GM23338 (cell line): ENCODE measurements around the gene IDUA. TPM values are rescaled to one million over a fixed set of nuclear protein-coding genes. Genes with fewer than 3 reads are reported as not detected.

Source experiments
- ATAC-seq: fragments of 200-7000 bp; cut with Tn5 transposase; 3 replicates; pipeline ENCODE4 v1.9.1; 2020
- DNase-seq: peaks from one replicate; pipeline ENCODE4 v3.0.0-alpha.2; 2015; ENCODE audit warnings: low spot score
- H2AFZ ChIP-seq: fragments of 200-600 bp; sonication (generic); 2 replicates; pipeline ENCODE4 v1.8.0; 2016; ENCODE audit warnings: antibody characterized with exemption, mild to moderate bottlenecking, moderate library complexity
- H3F3A ChIP-seq: fragments of 200-600 bp; sonication (generic); replicated peaks from 2 replicates; pipeline ENCODE4 v1.8.0; 2017; ENCODE audit warnings: antibody characterized with exemption, mixed run types, low read depth
- H3K27ac ChIP-seq: fragments of 200-600 bp; sonication (generic); 2 replicates; pipeline ENCODE4 v1.6.1; 2016; ENCODE audit warnings: low read depth
- H3K27me3 ChIP-seq: fragments of 200-600 bp; sonication (generic); 2 replicates; pipeline ENCODE4 v1.8.0; 2016; ENCODE audit warnings: mild to moderate bottlenecking, mixed run types, moderate library complexity; ENCODE audit not compliant: insufficient read depth
- H3K36me3 ChIP-seq: fragments of 200-600 bp; sonication (generic); 2 replicates; pipeline ENCODE4 v1.8.0; 2016; ENCODE audit warnings: mild to moderate bottlenecking; ENCODE audit not compliant: insufficient read depth
- H3K4me1 ChIP-seq: fragments of 200-600 bp; sonication (generic); 2 replicates; pipeline ENCODE4 v1.8.0; 2016; ENCODE audit warnings: mild to moderate bottlenecking, moderate library complexity; ENCODE audit not compliant: insufficient read depth
- H3K4me2 ChIP-seq: fragments of 200-600 bp; sonication (generic); 2 replicates; pipeline ENCODE4 v1.7.1; 2017; ENCODE audit warnings: mixed run types
- H3K4me3 ChIP-seq: fragments of 200-600 bp; sonication (generic); 2 replicates; pipeline ENCODE4 v1.6.1; 2016; ENCODE audit warnings: mixed run types
- H3K79me2 ChIP-seq: fragments of 200-600 bp; sonication (generic); replicated peaks from 2 replicates; pipeline ENCODE4 v1.8.0; 2017; ENCODE audit warnings: mild to moderate bottlenecking; ENCODE audit not compliant: insufficient read depth
- H3K9me2 ChIP-seq: fragments of 200-600 bp; sonication (generic); 2 replicates; pipeline ENCODE4 v1.8.0; 2017; ENCODE audit not compliant: insufficient read depth
- H4K20me1 ChIP-seq: fragments of 200-600 bp; sonication (generic); replicated peaks from 2 replicates; pipeline ENCODE4 v1.8.0; 2017; ENCODE audit warnings: mild to moderate bottlenecking; ENCODE audit not compliant: insufficient read depth
- H3K27ac Mint-ChIP-seq: 2 replicates; pipeline ENCODE4 v1.8.0; 2020; ENCODE audit warnings: inconsistent platforms, mild to moderate bottlenecking, moderate library complexity, mixed read lengths
- H3K27me3 Mint-ChIP-seq: 3 replicates; pipeline ENCODE4 v1.8.0; 2022; ENCODE audit warnings: low read depth, mild to moderate bottlenecking, moderate library complexity, mixed read lengths, inconsistent platforms; ENCODE audit not compliant: insufficient read depth, poor library complexity
- H3K36me3 Mint-ChIP-seq: 3 replicates; pipeline ENCODE4 v1.8.0; 2021; ENCODE audit warnings: low read depth, mild to moderate bottlenecking, inconsistent platforms, moderate library complexity, mixed read lengths
- H3K4me1 Mint-ChIP-seq: 3 replicates; pipeline ENCODE4 v1.8.0; 2020; ENCODE audit warnings: mild to moderate bottlenecking, inconsistent platforms, mixed read lengths
- H3K4me3 Mint-ChIP-seq: 3 replicates; pipeline ENCODE4 v1.8.0; 2021; ENCODE audit warnings: moderate library complexity, mild to moderate bottlenecking, inconsistent platforms, mixed read lengths
- H3K9me3 Mint-ChIP-seq: 3 replicates; pipeline ENCODE4 v1.8.0; 2020; ENCODE audit warnings: moderate library complexity, mild to moderate bottlenecking, inconsistent platforms, mixed read lengths
- CREB1 ChIP-seq: fragments of 250-450 bp; sonication (Bioruptor Pico); IDR thresholded peaks from 2 replicates; pipeline ENCODE4 v1.5.0; 2020; ENCODE audit warnings: low read depth, mild to moderate bottlenecking, moderate library complexity
- EZH2 ChIP-seq: fragments of 200-600 bp; sonication (generic); IDR thresholded peaks from one replicate; pipeline ENCODE4 v1.8.0; 2017; ENCODE audit warnings: antibody characterized with exemption, mild to moderate bottlenecking, low read depth; ENCODE audit not compliant: unreplicated experiment
- NANOG ChIP-seq: IDR thresholded peaks from 2 replicates; pipeline ENCODE4 v1.6.1; 2016; ENCODE audit warnings: antibody characterized with exemption, borderline replicate concordance
- STAT1 ChIP-seq: IDR thresholded peaks from one replicate; pipeline ENCODE4 v1.6.1; 2016; ENCODE audit warnings: antibody characterized with exemption; ENCODE audit not compliant: unreplicated experiment
- ZNF114 ChIP-seq: fragments of 250-450 bp; sonication (Bioruptor Pico); IDR thresholded peaks from 2 replicates; pipeline ENCODE4 v1.5.0; 2020; ENCODE audit warnings: mild to moderate bottlenecking, moderate library complexity
- ZNF331 ChIP-seq: fragments of 250-450 bp; sonication (Bioruptor Pico); IDR thresholded peaks from 2 replicates; pipeline ENCODE4 v1.5.0; 2020; ENCODE audit warnings: low read depth, mild to moderate bottlenecking, moderate library complexity
- polyA plus RNA-seq: library from polyadenylated mRNA; unstranded; fragments of >200 nt; fragmentation: Nextera tagmentation; extraction: Ambion mirVana; gene quantifications from 2 replicates; pipeline ENCODE4 v1.2.1, GENCODE V29; 2016
- total RNA-seq: library from RNA; depleted of rRNA; stranded (reverse); fragments of >200 nt; shearing (Covaris generic); gene quantifications from 2 replicates; pipeline ENCODE4 v1.2.3, GENCODE V29; 2014
- TF ChIP-seq, protein P1 (sequence below): fragments of 250-450 bp; sonication (Bioruptor Pico); IDR thresholded peaks from 2 replicates; pipeline ENCODE4 v1.5.0; 2020; ENCODE audit warnings: mild to moderate bottlenecking, moderate library complexity
- TF ChIP-seq, protein P2 (sequence below): IDR thresholded peaks from one replicate; pipeline ENCODE4 v1.6.1; 2018; ENCODE audit warnings: antibody characterized with exemption; ENCODE audit not compliant: unreplicated experiment
- TF ChIP-seq, protein P3 (sequence below), 2 experiments: fragments of 200-600 bp in 1 of 2; sonication (generic) in 1 of 2; conservative IDR thresholded peaks; 2 replicates each; pipeline versions ENCODE4 v1.5.1 to v1.6.1; 2016 to 2017; ENCODE audit warnings: antibody characterized with exemption in 2 of 2, low read depth in 2 of 2, mild to moderate bottlenecking in 2 of 2, moderate library complexity in 1 of 2
- TF ChIP-seq, protein P4 (sequence below): IDR thresholded peaks from 2 replicates; pipeline ENCODE4 v1.6.1; 2016; ENCODE audit warnings: antibody characterized with exemption

Gene IDUA
- total and polyA plus RNA-seq, 2 experiments from 2014 or later = 1.3 to 6.1 TPM

DNA sequence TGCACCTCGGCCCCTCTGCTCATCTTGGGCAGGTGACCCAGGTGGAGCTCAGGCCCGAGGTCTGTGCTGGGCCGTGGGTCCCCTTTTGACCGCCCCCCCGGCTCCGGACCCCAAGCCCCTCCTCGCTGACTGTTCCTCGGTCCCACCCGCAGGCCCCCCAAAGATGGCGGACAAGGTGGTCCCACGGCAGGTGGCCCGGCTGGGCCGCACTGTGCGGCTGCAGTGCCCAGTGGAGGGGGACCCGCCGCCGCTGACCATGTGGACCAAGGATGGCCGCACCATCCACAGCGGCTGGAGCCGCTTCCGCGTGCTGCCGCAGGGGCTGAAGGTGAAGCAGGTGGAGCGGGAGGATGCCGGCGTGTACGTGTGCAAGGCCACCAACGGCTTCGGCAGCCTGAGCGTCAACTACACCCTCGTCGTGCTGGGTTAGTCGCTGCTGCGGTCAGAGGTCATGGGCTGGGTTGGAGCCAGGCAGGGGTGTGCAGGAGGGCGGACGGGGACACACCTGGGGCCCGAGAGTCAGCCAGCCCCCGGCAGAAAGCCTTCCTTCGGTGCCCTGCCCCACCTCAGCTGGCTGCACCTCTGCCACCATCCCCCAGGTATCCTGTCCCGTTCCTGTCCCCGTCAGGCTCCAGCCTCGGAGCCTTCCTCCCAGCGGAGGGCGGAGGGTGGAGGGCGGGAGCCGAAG, 35.4 kb downstream of the IDUA start:
- H3K4me1 Mint-ChIP-seq = peaks cover 4% of the 10 kb centered on the region; the same call in 2 of the 3 replicates
- H3K4me3 Mint-ChIP-seq = no peak overlapping the region
- DNase-seq (no peak), ATAC-seq (peak; percentile 11; the same call in 2 of the 3 replicates)
- Histone ChIP-seq H3K27me3 (no peaks in the 10 kb centered on the region), H4K20me1 (no peaks in the 10 kb centered on the region; the same call in 1 of the 2 replicates), H3K4me2 (no peak overlapping the region), H3K4me3 (no peak overlapping the region), H3K27ac (no peak overlapping the region), H3K4me1 (no peaks in the 10 kb centered on the region), H2AFZ (no peak overlapping the region), H3K9me2 (no peaks in the 10 kb centered on the region), H3F3A (no peaks in the 10 kb centered on the region), H3K36me3 (no peaks in the 10 kb centered on the region; the same call in 1 of the 2 replicates), H3K79me2 (no peaks in the 10 kb centered on the region)
- peaks cover 6% of the 10 kb centered on the region for H3K27me3 Mint-ChIP-seq
- no peaks in the 10 kb centered on the region; the same call in 2 of the 3 replicates for H3K9me3 Mint-ChIP-seq
- no peak overlapping the region for H3K27ac Mint-ChIP-seq
- TF ChIP-seq STAT1 (no peak), CREB1 (no peak), ZNF331 (CRISPR knock-in tag) (no peak), ZNF114 (CRISPR knock-in tag) (no peak), NANOG (no peak), EZH2 (no peak)
- TF ChIP-seq, protein P1, sequence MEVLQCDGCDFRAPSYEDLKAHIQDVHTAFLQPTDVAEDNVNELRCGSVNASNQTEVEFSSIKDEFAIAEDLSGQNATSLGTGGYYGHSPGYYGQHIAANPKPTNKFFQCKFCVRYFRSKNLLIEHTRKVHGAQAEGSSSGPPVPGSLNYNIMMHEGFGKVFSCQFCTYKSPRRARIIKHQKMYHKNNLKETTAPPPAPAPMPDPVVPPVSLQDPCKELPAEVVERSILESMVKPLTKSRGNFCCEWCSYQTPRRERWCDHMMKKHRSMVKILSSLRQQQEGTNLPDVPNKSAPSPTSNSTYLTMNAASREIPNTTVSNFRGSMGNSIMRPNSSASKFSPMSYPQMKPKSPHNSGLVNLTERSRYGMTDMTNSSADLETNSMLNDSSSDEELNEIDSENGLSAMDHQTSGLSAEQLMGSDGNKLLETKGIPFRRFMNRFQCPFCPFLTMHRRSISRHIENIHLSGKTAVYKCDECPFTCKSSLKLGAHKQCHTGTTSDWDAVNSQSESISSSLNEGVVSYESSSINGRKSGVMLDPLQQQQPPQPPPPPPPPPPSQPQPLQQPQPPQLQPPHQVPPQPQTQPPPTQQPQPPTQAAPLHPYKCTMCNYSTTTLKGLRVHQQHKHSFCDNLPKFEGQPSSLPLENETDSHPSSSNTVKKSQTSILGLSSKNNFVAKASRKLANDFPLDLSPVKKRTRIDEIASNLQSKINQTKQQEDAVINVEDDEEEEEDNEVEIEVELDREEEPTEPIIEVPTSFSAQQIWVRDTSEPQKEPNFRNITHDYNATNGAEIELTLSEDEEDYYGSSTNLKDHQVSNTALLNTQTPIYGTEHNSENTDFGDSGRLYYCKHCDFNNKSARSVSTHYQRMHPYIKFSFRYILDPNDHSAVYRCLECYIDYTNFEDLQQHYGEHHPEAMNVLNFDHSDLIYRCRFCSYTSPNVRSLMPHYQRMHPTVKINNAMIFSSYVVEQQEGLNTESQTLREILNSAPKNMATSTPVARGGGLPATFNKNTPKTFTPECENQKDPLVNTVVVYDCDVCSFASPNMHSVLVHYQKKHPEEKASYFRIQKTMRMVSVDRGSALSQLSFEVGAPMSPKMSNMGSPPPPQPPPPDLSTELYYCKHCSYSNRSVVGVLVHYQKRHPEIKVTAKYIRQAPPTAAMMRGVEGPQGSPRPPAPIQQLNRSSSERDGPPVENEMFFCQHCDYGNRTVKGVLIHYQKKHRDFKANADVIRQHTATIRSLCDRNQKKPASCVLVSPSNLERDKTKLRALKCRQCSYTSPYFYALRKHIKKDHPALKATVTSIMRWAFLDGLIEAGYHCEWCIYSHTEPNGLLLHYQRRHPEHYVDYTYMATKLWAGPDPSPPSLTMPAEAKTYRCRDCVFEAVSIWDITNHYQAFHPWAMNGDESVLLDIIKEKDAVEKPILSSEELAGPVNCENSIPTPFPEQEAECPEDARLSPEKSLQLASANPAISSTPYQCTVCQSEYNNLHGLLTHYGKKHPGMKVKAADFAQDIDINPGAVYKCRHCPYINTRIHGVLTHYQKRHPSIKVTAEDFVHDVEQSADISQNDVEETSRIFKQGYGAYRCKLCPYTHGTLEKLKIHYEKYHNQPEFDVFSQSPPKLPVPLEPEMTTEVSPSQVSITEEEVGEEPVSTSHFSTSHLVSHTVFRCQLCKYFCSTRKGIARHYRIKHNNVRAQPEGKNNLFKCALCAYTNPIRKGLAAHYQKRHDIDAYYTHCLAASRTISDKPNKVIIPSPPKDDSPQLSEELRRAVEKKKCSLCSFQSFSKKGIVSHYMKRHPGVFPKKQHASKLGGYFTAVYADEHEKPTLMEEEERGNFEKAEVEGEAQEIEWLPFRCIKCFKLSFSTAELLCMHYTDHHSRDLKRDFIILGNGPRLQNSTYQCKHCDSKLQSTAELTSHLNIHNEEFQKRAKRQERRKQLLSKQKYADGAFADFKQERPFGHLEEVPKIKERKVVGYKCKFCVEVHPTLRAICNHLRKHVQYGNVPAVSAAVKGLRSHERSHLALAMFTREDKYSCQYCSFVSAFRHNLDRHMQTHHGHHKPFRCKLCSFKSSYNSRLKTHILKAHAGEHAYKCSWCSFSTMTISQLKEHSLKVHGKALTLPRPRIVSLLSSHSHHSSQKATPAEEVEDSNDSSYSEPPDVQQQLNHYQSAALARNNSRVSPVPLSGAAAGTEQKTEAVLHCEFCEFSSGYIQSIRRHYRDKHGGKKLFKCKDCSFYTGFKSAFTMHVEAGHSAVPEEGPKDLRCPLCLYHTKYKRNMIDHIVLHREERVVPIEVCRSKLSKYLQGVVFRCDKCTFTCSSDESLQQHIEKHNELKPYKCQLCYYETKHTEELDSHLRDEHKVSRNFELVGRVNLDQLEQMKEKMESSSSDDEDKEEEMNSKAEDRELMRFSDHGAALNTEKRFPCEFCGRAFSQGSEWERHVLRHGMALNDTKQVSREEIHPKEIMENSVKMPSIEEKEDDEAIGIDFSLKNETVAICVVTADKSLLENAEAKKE (CRISPR knock-in tag) = no peak
- TF ChIP-seq, protein P2, sequence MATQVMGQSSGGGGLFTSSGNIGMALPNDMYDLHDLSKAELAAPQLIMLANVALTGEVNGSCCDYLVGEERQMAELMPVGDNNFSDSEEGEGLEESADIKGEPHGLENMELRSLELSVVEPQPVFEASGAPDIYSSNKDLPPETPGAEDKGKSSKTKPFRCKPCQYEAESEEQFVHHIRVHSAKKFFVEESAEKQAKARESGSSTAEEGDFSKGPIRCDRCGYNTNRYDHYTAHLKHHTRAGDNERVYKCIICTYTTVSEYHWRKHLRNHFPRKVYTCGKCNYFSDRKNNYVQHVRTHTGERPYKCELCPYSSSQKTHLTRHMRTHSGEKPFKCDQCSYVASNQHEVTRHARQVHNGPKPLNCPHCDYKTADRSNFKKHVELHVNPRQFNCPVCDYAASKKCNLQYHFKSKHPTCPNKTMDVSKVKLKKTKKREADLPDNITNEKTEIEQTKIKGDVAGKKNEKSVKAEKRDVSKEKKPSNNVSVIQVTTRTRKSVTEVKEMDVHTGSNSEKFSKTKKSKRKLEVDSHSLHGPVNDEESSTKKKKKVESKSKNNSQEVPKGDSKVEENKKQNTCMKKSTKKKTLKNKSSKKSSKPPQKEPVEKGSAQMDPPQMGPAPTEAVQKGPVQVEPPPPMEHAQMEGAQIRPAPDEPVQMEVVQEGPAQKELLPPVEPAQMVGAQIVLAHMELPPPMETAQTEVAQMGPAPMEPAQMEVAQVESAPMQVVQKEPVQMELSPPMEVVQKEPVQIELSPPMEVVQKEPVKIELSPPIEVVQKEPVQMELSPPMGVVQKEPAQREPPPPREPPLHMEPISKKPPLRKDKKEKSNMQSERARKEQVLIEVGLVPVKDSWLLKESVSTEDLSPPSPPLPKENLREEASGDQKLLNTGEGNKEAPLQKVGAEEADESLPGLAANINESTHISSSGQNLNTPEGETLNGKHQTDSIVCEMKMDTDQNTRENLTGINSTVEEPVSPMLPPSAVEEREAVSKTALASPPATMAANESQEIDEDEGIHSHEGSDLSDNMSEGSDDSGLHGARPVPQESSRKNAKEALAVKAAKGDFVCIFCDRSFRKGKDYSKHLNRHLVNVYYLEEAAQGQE = no peak
- TF ChIP-seq, protein P3, sequence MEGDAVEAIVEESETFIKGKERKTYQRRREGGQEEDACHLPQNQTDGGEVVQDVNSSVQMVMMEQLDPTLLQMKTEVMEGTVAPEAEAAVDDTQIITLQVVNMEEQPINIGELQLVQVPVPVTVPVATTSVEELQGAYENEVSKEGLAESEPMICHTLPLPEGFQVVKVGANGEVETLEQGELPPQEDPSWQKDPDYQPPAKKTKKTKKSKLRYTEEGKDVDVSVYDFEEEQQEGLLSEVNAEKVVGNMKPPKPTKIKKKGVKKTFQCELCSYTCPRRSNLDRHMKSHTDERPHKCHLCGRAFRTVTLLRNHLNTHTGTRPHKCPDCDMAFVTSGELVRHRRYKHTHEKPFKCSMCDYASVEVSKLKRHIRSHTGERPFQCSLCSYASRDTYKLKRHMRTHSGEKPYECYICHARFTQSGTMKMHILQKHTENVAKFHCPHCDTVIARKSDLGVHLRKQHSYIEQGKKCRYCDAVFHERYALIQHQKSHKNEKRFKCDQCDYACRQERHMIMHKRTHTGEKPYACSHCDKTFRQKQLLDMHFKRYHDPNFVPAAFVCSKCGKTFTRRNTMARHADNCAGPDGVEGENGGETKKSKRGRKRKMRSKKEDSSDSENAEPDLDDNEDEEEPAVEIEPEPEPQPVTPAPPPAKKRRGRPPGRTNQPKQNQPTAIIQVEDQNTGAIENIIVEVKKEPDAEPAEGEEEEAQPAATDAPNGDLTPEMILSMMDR (conservative IDR thresholded peaks at IDR 0.05; ENCODE audit: low read depth in 2 of 2) = no peak
- TF ChIP-seq, protein P4, sequence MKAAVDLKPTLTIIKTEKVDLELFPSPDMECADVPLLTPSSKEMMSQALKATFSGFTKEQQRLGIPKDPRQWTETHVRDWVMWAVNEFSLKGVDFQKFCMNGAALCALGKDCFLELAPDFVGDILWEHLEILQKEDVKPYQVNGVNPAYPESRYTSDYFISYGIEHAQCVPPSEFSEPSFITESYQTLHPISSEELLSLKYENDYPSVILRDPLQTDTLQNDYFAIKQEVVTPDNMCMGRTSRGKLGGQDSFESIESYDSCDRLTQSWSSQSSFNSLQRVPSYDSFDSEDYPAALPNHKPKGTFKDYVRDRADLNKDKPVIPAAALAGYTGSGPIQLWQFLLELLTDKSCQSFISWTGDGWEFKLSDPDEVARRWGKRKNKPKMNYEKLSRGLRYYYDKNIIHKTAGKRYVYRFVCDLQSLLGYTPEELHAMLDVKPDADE = no peak
- peaks cover 13% of the 10 kb centered on the region for H3K36me3 Mint-ChIP-seq
